GM12874 (cell line): ENCODE data around the gene GORASP1.

Experiments
- TF ChIP-seq, protein P1 (sequence below): IDR thresholded peaks from 2 replicates; pipeline ENCODE4 v1.5.1; 2011; ENCODE audit warnings: low read depth, mild to moderate bottlenecking, control low read depth, low read length, moderate library complexity; ENCODE audit not compliant: insufficient read depth

GORASP1 gene

DNA sequence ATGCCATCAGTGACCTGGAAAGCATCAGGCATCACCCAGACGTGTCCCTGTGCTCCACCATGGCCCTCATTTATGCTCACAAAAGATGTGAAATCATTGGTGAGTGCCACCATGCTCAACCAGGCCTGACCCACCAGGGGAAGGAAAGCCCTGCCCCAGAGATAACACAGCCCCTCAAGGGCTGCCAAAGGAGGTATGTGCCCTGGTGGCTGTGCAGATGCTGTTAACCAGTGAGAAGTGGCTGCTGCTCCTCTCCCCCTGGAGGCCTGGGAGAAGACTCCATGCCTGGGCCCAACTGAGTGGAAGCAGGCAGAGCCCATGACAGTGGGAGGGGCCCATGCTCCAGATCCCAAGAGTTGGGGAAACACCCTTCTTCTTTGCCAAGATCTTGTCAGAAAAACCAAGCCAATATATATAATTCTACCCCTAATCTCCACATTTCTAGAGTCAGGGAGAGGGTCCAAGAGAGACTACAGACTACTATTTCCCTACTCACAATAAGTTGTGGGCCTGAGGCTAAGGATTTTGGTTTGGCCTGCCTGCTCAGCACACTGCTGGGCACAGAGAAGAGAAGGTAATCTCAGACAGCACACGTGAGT lies 2.7 kb upstream of the GORASP1 start:
- TF ChIP-seq, protein P1, sequence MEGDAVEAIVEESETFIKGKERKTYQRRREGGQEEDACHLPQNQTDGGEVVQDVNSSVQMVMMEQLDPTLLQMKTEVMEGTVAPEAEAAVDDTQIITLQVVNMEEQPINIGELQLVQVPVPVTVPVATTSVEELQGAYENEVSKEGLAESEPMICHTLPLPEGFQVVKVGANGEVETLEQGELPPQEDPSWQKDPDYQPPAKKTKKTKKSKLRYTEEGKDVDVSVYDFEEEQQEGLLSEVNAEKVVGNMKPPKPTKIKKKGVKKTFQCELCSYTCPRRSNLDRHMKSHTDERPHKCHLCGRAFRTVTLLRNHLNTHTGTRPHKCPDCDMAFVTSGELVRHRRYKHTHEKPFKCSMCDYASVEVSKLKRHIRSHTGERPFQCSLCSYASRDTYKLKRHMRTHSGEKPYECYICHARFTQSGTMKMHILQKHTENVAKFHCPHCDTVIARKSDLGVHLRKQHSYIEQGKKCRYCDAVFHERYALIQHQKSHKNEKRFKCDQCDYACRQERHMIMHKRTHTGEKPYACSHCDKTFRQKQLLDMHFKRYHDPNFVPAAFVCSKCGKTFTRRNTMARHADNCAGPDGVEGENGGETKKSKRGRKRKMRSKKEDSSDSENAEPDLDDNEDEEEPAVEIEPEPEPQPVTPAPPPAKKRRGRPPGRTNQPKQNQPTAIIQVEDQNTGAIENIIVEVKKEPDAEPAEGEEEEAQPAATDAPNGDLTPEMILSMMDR, result no peak

DNA sequence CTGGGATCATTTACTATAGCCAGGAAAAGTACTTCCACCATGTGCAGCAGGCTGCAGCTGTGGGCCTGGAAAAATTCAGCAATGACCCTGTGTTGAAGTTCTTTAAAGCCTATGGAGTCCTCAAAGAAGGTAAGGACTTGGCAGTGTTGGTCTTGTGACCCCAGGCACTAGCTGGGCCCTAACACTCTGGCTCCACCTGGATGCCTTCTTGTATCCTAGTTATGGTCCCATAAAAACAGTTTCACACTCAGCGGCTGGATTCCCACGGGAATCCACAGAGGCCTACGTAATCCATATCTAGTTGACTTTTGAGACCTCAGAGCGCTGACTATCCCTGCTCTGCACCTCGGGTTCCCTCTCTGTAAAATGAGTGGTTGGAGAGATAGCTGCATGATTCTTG lies 1.7 kb upstream of the GORASP1 start:
- TF ChIP-seq, protein P1, result no peak

DNA sequence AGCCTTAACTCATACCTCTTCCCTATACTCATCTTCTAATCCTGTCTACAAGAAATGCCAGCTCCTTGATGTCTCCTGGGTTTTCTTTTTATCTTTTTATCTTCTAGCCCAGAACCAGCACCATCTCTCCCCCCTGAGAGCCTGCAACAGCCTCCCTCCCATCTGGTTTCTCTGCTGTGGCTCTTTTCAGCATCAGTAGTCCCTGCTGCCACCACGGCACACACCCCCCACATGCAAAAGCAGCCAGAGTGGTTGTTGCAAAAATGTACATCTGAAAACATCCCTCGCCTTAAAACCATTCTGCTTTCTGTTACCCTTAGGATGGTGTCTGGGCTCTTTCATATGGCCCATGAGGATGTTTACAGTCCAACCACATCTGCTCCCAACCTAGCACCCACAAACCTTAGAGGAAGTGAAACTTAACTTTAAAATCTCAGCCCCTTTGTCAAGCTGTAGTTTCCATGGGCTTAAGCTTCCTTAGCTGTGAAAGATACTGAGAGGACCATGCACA lies 828 bp upstream of the GORASP1 start:
- TF ChIP-seq, protein P1, result no peak

DNA sequence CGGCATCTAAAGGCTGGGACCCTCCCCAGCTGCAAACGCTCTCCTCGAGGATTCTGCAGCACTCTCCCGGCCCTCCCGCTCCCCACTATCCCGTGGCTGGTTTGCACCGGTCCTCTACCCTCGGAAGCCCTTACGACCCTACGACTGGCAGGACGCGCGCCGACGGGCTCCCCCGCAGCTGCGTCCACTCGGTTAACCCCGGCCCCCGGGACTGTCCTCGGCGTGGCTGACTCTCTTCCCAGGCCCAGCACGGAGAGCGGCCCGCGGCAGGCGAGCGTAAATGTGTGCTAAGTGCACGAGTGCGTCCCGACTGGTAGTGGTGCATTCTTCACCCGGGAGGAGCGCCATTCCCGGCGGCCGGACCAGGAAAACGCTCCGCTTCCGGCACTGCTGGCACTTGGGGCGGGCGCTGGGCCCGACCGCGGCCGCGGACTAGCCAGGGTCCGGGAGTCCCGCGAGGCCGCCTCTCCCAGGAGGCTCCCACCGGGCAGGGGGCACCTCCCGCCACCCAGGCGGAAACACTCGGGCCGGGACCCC lies 508 bp downstream of the GORASP1 start:
- TF ChIP-seq, protein P1, result no peak

DNA sequence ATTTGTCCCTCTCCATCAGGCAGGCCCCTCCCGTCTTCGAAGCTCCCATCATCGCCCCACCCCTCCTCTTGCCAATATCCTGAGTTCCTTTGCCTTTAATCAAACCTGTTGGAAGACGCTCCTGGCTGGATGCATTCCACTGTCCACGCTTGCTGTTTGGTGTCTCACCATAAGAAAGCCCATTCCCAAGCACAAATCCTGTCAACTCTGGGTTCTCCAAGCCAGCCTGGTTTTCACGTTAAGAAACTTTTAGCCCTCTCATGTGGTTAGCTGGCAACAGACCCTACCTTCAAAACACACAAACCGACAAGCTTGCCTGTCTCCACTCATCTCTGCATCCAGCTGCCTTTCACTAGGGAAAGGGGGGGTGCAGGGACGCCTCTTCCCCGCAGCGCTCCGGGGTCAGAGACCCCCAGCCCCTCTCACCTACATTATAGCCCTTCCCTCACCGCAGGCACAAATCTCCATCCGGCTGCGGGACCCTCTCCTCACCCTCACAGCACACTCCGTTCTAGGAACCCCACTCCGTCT lies 1.1 kb downstream of the GORASP1 start:
- TF ChIP-seq, protein P1, result no peak

DNA sequence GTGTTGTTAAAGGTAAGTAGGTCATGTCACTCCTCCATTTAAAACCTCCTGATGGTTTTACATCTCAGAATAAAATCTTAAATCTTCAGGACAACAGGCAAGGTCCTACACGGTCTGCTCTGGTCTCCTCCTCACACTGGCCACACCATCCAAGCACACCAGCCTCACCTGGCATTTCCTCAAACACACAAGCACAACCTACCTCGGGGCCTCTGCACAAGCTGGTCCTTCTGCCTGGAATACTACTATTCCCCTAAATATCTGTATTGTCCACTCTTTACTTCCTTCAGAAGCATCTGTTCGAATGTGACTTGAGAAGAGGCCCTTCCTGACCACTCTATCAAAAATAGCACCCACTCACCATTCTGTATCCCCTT lies 1.8 kb downstream of the GORASP1 start:
- TF ChIP-seq, protein P1, result no peak

DNA sequence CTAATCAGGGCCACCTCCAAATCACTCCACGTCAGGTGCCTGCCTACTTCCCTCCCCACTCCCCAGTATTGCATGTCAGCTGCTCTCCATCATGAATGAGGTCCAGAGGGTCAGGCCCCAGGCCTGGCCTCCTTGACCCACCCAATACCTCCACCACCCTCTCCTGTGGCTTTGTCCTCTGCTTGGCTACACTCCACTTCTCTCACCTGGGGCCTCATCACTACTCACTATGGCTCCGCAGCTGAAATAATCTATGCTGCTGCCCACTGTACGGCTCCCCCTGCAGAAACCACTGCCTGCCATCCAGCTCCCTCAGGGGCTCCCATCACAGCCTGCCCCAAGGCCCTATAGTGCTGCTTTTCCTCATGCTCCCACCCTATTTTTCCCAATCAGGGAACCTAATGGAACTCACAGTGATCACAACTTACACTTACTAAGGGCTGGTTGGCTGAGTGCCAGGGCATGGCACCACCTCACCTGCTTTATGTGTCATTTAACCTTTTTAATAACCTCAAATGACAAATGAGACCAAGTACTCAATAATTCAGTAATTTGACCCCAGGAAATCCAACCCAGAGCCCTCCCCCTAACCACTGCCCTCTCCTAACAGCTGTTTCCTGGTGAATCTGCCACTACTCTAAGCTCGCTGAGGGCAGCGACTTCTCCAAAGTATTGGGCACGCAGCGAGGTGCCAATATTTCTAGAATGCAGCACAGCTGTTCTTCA lies 2.3 kb downstream of the GORASP1 start:
- TF ChIP-seq, protein P1, result no peak
